Osteoblast (primary cell): ENCODE data around the gene SRPK2. TPM values are rescaled to one million over a fixed set of nuclear protein-coding genes. Genes with fewer than 3 reads are reported as not detected.

Source experiments
- DNase-seq: peaks from one replicate; pipeline ENCODE4 v3.0.0; 2011; ENCODE audit warnings: low spot score, mixed read lengths; ENCODE audit not compliant: insufficient read length; ENCODE audit errors: missing footprints
- H2AFZ ChIP-seq: 2 replicates; pipeline ENCODE4 v1.6.0; 2011; ENCODE audit warnings: mild to moderate bottlenecking, low read length
- H3K27ac ChIP-seq: 2 replicates; pipeline ENCODE4 v1.5.1; 2011; ENCODE audit warnings: mild to moderate bottlenecking, low read depth, low read length, moderate library complexity
- H3K27me3 ChIP-seq: 2 replicates; pipeline ENCODE4 v1.6.0; 2012; ENCODE audit warnings: mild to moderate bottlenecking, control low read depth, inconsistent platforms, low read length, moderate library complexity; ENCODE audit not compliant: insufficient read depth
- H3K36me3 ChIP-seq: 2 replicates; pipeline ENCODE4 v1.5.1; 2011; ENCODE audit warnings: mild to moderate bottlenecking, low read length, control low read depth, moderate library complexity; ENCODE audit not compliant: insufficient read depth
- H3K4me1 ChIP-seq: 2 replicates; pipeline ENCODE4 v1.5.1; 2011; ENCODE audit warnings: mild to moderate bottlenecking, low read length, control low read depth, moderate library complexity; ENCODE audit not compliant: insufficient read depth
- H3K4me2 ChIP-seq: 2 replicates; pipeline ENCODE4 v1.6.0; 2011; ENCODE audit warnings: mild to moderate bottlenecking, low read length; ENCODE audit not compliant: insufficient read depth
- H3K4me3 ChIP-seq: fragments of 200-600 bp; sonication (generic); 3 replicates; pipeline ENCODE4 v1.5.1; 2012; ENCODE audit warnings: mild to moderate bottlenecking, low read length, inconsistent platforms; ENCODE audit not compliant: insufficient read depth
- H3K79me2 ChIP-seq: 2 replicates; pipeline ENCODE4 v1.6.0; 2012; ENCODE audit warnings: mild to moderate bottlenecking, low read length, control low read depth, inconsistent platforms; ENCODE audit not compliant: insufficient read depth
- H3K9me3 ChIP-seq: 2 replicates; pipeline ENCODE4 v1.5.1; 2011; ENCODE audit warnings: low read depth, low read length, control low read depth
- H4K20me1 ChIP-seq: 2 replicates; pipeline ENCODE4 v1.6.0; 2012; ENCODE audit warnings: mild to moderate bottlenecking, low read length, control low read depth; ENCODE audit not compliant: insufficient read depth
- total RNA-seq: library from RNA; depleted of rRNA; stranded (reverse); fragments of >200 nt; gene quantifications from 2 replicates; pipeline ENCODE4 v1.2.3, GENCODE V29; 2012
- TF ChIP-seq, protein P1 (sequence below): IDR thresholded peaks from 2 replicates; pipeline ENCODE4 v1.5.1; 2011; ENCODE audit warnings: mild to moderate bottlenecking, low read depth, low read length, moderate library complexity; ENCODE audit errors: extremely low read depth

Gene SRPK2
- total RNA-seq, 1 donor, result 82.2 TPM

DNA sequence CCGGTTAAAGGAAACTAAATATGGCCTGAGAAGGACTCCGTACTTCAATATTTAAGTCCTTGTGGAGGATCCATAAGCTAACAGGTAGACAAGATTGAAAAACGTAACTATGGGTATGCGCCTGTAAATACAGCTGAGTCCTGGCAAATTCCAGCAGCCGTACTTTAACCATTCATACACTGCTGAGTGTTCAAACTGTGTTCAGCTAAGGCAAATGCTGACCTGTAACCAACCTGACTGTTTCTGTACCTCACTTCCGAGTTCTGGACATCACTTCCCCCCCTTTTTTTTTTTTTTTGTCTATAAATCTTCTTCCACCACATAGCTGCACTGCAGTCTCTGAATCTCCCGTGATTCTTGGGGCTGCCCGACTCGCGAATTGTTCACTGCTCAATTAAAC is 69.1 kb downstream of the SRPK2 start:
- peaks cover 95% of the 10 kb centered on the region for H3K79me2 ChIP-seq
- peaks cover 57% of the 10 kb centered on the region for H4K20me1 ChIP-seq
- no peak overlapping the region for H2AFZ ChIP-seq

DNA sequence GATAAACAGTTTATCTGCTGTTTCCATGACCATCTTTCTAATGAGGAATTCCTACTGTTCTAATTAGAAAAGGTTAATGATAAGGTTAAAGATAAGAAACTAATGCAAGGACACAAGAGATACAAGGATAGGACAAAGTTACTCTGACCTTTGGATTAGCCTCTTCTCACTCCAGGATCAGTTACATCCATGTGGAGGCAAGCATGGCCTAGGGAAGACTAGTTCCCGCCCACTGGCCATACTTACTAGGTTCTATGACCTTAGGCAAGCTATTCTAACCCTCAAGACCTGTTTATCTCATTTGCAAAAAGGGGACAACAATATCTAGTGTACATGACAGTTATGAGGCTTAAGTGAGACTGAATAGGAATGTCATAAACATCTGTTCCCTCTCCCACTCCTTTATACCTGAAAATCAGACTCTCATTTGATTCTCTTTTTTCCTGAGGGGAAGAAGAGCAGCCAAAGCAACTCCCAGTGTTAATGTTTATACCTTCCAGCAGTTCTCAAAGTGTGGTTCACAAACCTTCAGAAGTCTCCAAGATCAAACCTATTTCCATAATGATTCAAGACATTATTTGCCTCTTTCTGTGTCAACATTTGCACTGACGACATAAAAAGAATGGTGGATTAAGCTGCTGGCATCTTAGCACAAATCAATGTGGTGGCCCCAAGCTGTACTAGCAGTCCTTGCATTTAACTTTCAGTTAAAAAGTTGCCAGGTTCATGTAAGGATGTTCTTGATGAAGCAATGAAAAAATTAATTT is 72.0 kb downstream of the SRPK2 start:
- no peak overlapping the region for H3K27ac ChIP-seq
- no peaks in the 10 kb centered on the region for H3K27me3 ChIP-seq
- peaks cover 92% of the 10 kb centered on the region for H3K79me2 ChIP-seq

More for the DNA sequence above, 69.1 kb downstream of the SRPK2 start:
- no peaks in the 10 kb centered on the region for H3K36me3 ChIP-seq
- DNase-seq, result no peak
- no peak overlapping the region for H3K27ac ChIP-seq
- no peaks in the 10 kb centered on the region for H3K4me1 ChIP-seq
- no peaks in the 10 kb centered on the region for H3K9me3 ChIP-seq
- no peak overlapping the region for H3K4me2 ChIP-seq
- H3K4me3 ChIP-seq, result no peak overlapping the region
- TF ChIP-seq, protein P1, sequence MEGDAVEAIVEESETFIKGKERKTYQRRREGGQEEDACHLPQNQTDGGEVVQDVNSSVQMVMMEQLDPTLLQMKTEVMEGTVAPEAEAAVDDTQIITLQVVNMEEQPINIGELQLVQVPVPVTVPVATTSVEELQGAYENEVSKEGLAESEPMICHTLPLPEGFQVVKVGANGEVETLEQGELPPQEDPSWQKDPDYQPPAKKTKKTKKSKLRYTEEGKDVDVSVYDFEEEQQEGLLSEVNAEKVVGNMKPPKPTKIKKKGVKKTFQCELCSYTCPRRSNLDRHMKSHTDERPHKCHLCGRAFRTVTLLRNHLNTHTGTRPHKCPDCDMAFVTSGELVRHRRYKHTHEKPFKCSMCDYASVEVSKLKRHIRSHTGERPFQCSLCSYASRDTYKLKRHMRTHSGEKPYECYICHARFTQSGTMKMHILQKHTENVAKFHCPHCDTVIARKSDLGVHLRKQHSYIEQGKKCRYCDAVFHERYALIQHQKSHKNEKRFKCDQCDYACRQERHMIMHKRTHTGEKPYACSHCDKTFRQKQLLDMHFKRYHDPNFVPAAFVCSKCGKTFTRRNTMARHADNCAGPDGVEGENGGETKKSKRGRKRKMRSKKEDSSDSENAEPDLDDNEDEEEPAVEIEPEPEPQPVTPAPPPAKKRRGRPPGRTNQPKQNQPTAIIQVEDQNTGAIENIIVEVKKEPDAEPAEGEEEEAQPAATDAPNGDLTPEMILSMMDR, result no peak
- H3K27me3 ChIP-seq, result no peaks in the 10 kb centered on the region

DNA sequence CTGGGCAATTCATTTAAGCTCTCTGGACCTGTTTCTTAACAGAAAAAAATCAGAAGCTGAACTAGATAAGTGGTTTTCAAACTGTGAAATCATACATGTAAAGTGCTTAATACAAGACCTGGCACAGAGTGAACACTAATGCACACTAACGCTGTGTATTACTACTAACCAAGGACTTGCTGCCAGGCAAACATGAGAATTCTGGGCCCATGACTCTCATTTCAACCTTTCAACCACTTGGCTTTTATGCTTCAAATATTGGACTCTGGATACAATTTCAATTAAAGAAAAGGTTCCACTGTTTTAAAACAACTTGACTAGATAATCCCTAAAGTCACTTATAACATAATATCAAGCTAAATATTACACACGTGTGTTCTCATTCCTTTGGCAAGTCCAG is 73.4 kb downstream of the SRPK2 start:
- H2AFZ ChIP-seq, result no peak overlapping the region
- no peaks in the 10 kb centered on the region for H3K36me3 ChIP-seq
- no peak for DNase-seq
- peaks cover 47% of the 10 kb centered on the region for H4K20me1 ChIP-seq
- H3K4me2 ChIP-seq, result no peak overlapping the region
- H3K27ac ChIP-seq, result no peak overlapping the region
- no peaks in the 10 kb centered on the region for H3K4me1 ChIP-seq
- TF ChIP-seq, protein P1, result no peak
- H3K27me3 ChIP-seq, result no peaks in the 10 kb centered on the region
- no peak overlapping the region for H3K4me3 ChIP-seq
- H3K9me3 ChIP-seq, result no peaks in the 10 kb centered on the region
- peaks cover 92% of the 10 kb centered on the region for H3K79me2 ChIP-seq

More for the DNA sequence above, 72.0 kb downstream of the SRPK2 start:
- no peak overlapping the region for H2AFZ ChIP-seq
- no peak for DNase-seq
- TF ChIP-seq, protein P1, result no peak
- H3K4me3 ChIP-seq, result no peak overlapping the region
- H3K4me2 ChIP-seq, result no peak overlapping the region
- H4K20me1 ChIP-seq, result peaks cover 54% of the 10 kb centered on the region
- H3K36me3 ChIP-seq, result no peaks in the 10 kb centered on the region
- no peaks in the 10 kb centered on the region for H3K9me3 ChIP-seq
- no peaks in the 10 kb centered on the region for H3K4me1 ChIP-seq

DNA sequence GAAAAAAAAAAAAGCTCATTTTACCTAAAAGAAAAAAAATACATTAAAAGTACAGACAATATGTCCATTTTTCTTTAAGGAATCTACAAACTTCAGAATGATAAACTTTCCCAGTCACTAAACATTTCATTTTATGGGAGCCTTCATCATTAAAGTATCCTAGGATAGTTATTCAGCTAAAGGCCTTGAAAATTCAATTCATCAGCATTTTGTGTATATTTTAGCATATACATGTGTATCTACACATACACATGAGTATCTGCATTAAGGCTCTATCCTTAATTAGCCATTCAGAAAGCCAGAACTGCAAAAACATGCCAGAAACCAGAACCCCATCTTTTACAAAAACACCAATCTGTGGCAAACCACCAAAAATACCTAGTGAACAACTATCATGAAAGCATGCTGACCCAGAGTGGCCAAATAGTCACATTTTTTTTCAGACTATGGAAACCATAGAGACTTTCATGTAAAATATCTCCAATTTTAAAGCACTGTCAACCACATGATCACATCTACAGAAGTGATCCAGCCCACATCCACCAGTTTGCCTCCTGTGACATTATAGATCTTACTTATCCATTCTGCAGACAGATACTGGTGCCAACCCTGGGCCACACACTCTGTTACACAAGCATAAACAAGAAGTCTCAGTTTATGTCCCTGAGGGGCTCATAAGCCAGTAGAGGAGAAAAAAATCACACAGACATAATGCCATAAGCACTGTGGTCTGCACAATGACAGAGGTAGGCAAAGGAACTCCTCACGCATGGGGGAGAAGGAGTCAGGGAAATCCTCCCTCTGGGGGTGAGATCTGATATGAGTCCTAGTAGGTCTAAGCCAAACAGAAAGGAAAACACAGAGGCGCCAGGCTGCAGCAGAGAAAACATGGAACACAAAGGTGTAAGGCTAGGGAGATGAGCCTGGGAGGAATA is 79.2 kb downstream of the SRPK2 start:
- TF ChIP-seq, protein P1, result no peak
- Histone ChIP-seq H3K79me2 (peaks cover 92% of the 10 kb centered on the region), H3K27me3 (no peaks in the 10 kb centered on the region), H3K4me3 (no peak overlapping the region), H3K9me3 (no peaks in the 10 kb centered on the region), H3K27ac (no peak overlapping the region), H3K4me1 (peaks cover 16% of the 10 kb centered on the region), H4K20me1 (peaks cover 58% of the 10 kb centered on the region), H3K36me3 (no peaks in the 10 kb centered on the region), H3K4me2 (peak overlapping the region; percentile 20), H2AFZ (no peak overlapping the region)
- DNase-seq, result no peak
